Measurements from ENCODE around the gene GJB2. TPM values are rescaled to one million over a fixed set of nuclear protein-coding genes. Genes with fewer than 3 reads are reported as not detected.

The GJB2 gene
- 0.41 TPM in 1 of 2 replicates, not detected in the other for total RNA-seq (2014; rRNA removed; shearing (Covaris generic))

DNA sequence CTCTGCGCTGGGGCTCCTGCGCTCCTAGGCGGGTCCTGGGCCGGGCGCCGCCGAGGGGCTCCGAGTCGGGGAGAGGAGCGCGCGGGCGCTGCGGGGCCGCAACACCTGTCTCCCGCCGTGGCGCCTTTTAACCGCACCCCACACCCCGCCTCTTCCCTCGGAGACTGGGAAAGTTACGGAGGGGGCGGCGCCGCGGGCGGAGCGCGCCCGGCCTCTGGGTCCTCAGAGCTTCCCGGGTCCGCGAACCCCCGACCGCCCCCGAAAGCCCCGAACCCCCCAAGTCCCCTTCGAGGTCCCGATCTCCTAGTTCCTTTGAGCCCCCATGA is at the start of gene GJB2:
GJB2 (minus strand) TSS at position 103 of the 326 bp plus-strand sequence. CDS start 3,357 bp downstream, outside the sequence.
- no peak for DNase-seq (ENCODE audit: low spot score)

DNA sequence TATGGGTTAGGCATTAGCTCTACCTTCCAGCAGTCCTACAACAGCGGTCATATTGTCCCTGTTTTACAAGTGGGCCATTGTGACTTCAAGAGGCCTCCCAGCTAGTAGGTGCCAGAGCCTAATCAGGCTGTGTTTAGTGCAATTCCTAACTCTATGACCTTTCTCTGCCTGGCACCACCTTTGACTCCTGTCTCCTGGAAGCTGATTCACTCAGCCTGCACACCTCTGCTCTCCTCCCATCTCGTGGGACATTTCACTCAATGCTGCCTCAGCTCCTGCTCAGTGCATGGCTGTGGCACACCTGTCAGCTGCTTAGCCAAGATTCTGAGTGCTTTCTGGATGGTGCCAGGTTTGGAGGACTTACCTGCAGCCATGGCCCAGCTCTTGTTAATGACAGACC is 48.9 kb upstream of the GJB2 start:
- DNase-seq (ENCODE audit: low spot score), result no peak

DNA sequence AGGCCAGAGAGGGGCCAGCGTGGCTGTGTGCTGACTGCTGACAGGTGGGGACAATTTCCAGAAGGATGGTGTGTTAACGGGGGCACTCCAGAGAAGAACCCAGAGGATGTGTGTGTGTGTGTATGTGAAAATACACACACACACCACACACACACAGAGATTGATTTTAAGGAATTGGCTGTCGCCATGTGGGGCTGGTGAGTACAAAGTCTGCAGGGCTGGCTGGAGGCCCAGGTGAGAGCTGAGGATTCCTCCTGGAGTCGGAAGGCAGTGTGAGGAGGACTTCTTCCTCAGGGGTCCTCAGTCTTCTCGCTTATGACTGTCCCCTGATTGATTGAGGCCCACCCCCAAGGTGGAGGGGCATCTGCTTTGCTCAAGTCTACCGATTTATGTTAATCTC is 47.0 kb upstream of the GJB2 start:
- DNase-seq (ENCODE audit: low spot score), result no peak

DNA sequence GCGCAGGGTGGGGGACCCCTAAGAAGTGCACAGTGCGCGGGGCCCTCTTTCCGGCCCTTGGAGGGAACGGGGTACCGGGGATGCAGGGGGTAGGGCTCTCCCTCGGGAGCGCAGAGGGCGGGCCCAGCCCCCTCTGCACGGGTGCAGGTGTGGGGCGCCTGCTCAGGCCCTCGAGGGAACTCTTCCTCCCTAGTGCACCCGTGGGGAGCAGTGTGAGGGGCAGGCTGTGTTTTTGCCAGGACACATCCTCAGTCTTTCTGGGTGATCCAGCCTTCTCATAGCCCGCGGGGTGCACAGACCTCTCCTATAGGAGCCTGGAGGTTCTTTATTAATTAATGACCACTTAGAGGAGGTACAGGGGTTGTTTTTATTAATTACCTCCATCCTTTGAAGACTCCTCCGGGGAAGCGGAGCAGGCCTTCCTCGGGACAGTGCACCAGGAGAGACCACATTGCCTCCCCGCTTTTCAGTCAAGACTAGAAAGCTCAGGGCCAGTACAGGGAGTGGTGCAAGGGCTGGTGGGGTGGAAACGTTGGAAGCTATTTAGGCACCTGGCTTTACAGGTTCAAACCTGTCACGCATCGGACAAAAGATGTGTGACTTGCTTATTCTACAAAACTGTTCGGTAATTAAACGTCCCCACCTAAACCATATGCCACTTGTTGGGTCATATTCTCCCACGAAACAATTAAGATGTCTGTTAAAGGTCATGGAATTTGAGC is 40.0 kb upstream of the GJB2 start:
- DNase-seq (ENCODE audit: low spot score), result no peak

GRCh38 chr13:20231839-20232555 is 39.3 kb upstream of the GJB2 start, which contains the start of gene GJB6:
TSS of gene GJB6 (minus strand) at chr13:20232319. CDS start at chr13:20223480, 8,839 bp downstream.
- DNase-seq (ENCODE audit: low spot score), result no peak

- no peak for DNase-seq (ENCODE audit: low spot score)
These were observed 38.4 kb upstream of the GJB2 start for GRCh38 chr13:20230913-20231838.

DNA sequence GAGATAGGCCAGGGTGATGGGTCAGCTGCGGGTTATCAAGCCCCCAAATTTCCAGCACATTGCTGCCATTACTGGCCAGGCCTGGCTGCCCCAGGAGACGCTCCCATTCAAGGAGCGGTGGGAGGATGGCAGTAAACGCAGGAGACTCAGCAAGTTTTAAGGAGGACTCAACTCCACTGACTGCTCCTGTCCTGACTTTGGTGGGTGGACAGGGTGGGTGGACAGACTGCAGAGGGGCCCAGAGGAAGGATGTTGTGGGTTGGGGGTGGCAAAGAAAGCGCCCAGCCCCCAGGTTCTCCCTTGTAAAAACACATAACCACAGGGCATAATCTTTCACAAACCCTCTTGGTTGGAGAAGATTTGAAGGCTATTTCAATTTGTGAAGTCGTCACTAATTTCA is 35.0 kb upstream of the GJB2 start:
- no peak for DNase-seq (ENCODE audit: low spot score)

- no peak for DNase-seq (ENCODE audit: low spot score)
These were observed 34.5 kb upstream of the GJB2 start for GRCh38 chr13:20227288-20227687.

GRCh38 chr13:20222553-20222952 is 29.8 kb upstream of the GJB2 start:
- no peak for DNase-seq (ENCODE audit: low spot score)

DNA sequence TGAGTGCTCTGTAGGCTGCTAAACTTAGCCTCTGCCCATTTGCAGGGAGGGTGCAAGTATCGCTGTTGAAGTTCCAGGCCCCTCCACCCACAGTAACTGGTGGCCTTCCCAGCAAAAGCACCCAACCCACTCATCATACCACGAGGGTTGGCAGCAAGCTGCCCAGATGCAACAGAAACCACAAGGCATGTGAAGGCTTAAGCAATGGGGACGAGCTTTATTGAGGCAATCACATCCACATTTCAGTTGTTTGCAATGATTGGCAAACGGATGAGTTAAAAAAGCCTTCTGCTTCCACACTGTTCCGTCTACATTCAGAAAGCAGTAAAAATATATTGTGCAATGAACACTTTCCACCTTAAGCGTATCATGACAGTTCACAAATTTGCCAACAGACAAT is 29.0 kb upstream of the GJB2 start:
- DNase-seq (ENCODE audit: low spot score), result no peak

GRCh38 chr13:20219577-20219976 is 26.8 kb upstream of the GJB2 start:
- no peak for DNase-seq (ENCODE audit: low spot score)

DNA sequence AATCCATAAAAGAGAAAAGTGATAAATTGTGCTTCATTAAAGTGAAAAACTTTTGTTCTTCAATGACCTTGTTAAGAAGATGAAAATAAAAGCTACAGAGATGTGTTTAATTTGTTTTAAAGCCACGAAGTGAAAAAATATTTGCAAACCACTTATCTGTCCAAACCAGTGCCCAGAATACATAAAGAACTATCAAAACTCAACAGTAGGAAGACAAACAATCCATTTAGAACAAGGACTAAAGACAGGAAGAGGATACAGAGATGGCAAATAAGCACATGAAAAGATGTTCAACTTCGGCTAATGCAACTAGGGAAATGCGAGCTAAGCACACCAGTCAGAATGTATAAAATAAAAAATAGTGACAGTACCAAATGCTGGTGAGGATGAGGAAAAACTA is 24.4 kb upstream of the GJB2 start:
- DNase-seq (ENCODE audit: low spot score), result no peak

GRCh38 chr13:20209948-20210347 is 17.2 kb upstream of the GJB2 start:
- no peak for DNase-seq (ENCODE audit: low spot score)

DNA sequence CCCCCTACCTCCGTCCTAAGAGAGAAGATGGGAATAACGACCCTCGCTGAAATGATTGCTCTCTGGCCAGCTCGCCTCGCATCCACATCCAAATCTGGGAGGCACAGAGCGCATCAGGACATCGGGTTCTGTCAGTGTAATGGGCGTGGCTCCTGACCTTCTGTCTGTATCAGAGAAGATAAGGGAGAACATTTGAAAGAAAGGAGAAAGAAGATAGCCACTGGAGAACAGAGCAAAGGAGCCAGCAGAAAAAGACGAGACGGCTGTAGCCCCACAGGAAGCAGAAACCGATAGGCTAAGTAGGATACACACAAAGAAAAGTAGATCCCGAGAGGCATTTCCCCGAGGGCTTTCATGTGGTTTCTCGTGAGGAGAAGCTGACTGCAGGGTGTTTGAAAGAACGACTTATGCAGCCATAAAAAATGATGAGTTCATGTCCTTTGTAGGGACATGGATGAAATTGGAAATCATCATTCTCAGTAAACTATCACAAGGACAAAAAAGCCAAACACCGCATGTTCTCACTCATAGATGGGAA is 14.0 kb upstream of the GJB2 start:
- no peak for DNase-seq (ENCODE audit: low spot score)

DNA sequence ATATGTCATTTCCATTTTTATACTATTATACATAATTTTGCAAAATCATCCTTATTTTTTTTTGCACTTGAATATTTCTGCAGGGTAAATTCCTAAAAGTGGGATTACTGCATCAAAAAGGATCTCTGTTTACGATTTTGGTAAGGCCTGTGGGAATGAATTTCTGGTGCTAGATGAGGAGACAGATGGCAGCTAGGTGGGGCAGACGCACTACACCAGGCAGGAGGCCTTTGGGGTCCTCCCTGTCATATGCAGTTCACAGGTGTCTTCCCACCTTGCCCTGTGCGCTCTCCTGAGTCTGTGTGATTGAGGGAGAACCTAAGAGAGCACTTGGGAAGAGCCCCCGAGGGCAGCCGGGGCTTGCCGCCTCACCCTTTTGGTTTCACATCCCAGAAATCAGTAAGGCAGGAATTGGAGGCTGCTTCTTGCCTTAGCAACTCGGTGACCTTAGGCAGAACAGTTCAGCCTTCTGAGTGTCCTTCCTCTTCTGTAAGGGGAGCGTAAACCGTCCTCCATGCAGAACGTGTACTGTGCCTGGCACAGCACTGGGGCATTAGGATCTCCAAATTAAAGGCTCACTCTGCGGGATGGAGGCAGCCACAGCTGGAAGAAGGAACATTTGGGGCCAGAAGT is 13.4 kb upstream of the GJB2 start:
- no peak for DNase-seq (ENCODE audit: low spot score)

DNA sequence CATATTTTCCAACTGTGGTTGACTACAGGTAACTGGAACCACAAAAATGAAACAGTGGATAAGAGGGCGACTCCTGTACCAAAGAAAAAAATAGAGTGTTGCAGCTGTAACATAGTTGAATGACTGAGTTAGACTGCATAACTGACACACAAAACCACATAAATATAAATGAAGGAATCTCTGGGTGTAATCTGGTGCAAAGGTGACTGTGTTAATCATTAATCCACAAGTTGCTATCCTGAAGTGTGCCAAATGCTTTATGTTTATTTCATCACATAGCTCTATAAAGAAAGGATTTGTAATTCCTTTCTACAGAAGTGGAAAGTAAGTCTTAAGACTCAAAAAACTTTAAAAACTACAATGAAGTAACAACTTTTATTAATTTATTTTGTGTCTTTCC is 6.0 kb upstream of the GJB2 start:
- no peak for DNase-seq (ENCODE audit: low spot score)

GRCh38 chr13:20197361-20197834 is 4.7 kb upstream of the GJB2 start:
- DNase-seq (ENCODE audit: low spot score), result peak; percentile 31

DNA sequence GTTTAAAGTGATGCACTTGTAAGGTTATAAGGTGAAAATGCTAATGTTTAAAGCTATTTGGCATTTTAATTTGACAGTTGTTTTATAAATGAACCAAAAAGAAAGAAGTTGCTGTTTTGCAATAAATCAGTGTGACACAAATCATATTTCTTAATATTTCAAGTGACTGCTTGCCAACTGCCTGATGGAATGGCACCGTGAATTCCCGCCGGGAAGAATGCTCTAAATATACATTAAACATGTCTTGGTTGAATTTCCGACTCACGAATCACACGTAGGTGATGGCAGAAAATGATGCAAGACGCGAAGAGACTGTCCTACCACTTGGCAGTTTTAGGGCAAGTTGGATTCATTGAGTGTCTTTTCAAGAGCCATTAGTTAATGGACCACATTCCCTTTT is 3.1 kb upstream of the GJB2 start:
- no peak for DNase-seq (ENCODE audit: low spot score)

DNA sequence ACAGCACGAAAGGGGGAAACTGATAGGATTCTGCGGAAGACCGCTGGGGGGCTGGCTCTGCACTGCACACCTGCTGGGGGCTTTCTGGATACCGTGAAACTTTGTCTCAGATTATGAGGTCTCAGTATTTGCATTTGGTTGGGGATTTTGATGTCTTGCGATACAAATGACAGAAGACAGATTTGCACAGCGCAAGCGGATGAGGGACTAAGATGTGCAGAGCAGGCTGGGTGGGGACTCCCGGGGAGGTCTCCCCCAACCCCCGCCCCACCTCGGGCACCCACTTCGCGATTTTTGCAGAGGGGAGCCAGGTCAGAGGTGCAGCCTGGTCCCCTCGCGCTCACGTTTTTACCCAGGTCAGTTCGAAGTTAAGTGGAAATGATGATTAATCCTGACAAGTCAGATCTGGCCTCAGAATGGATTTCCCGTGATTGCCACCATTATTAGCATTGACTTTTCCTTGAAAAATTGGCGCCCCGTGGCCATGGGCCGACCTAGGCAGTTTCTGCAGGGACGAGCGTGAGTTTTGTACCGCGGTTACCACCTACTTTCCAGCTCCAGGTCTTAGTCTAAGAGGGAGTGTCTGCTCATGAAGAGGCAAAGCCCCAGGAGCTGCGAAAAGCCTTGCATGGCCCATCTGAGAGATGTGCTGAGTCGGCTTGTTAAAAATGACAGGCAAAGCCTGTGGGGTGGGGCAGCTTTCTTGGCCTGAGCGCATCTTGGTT is 1.3 kb upstream of the GJB2 start:
- DNase-seq (ENCODE audit: low spot score), result no peak

- no peak for DNase-seq (ENCODE audit: low spot score)
These were observed 596 bp upstream of the GJB2 start for GRCh38 chr13:20193162-20193906.
